NOMO-1 treated with DMSO at 0.1 percent for 48 hours (cell line): ENCODE results near the gene UNC45A.
A peak's percentile ranks its signal among the peaks of the same experiment; 100 is the strongest.

ENCODE experiments used
- DNase-seq: peaks from one replicate; lab custom pipeline; 2025; ENCODE audit not compliant: unreplicated experiment; lab: John Stamatoyannopoulos, UW

The UNC45A gene

GRCh38 chr15:90994417-90995311 is 59.6 kb downstream of the UNC45A start, which contains the start of gene PRC1:
PRC1 (minus strand) TSS chr15:90994535; CDS start chr15:90994417, 118 bp downstream.
- DNase-seq = peak; percentile 94

- no peak for DNase-seq
These were observed 63.7 kb downstream of the UNC45A start for GRCh38 chr15:90998737-90999136.

- DNase-seq = no peak
These were observed 66.1 kb downstream of the UNC45A start for GRCh38 chr15:91001209-91001608.
